ENCODE results near the gene GOLGA2.

Gene GOLGA2

DNA sequence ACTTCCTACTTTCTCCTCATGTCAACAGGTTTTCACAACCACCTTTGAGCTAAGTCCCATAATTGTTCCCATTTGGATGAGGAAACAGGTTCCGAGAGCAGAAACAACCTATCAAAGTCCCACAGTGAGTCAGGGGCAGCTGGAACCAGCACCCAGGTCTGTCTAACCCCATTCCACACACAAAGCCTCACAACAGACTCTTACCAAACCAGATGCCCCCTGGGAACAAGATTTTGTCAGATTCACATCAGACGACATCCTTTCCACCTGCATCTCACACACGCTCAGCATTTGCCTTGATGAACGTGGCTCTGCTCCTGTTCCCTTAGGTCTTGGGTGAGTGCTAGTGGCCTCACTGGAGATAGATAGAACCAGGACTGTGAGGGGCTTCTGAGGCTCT lies 17.3 kb upstream of the GOLGA2 start:
- DNase-seq (ENCODE audit: low spot score), result no peak
- TF ChIP-seq, protein P1, sequence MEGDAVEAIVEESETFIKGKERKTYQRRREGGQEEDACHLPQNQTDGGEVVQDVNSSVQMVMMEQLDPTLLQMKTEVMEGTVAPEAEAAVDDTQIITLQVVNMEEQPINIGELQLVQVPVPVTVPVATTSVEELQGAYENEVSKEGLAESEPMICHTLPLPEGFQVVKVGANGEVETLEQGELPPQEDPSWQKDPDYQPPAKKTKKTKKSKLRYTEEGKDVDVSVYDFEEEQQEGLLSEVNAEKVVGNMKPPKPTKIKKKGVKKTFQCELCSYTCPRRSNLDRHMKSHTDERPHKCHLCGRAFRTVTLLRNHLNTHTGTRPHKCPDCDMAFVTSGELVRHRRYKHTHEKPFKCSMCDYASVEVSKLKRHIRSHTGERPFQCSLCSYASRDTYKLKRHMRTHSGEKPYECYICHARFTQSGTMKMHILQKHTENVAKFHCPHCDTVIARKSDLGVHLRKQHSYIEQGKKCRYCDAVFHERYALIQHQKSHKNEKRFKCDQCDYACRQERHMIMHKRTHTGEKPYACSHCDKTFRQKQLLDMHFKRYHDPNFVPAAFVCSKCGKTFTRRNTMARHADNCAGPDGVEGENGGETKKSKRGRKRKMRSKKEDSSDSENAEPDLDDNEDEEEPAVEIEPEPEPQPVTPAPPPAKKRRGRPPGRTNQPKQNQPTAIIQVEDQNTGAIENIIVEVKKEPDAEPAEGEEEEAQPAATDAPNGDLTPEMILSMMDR (IDR thresholded peaks at IDR 0.05; ENCODE audit: extremely low read depth, missing control alignments), result no peak

DNA sequence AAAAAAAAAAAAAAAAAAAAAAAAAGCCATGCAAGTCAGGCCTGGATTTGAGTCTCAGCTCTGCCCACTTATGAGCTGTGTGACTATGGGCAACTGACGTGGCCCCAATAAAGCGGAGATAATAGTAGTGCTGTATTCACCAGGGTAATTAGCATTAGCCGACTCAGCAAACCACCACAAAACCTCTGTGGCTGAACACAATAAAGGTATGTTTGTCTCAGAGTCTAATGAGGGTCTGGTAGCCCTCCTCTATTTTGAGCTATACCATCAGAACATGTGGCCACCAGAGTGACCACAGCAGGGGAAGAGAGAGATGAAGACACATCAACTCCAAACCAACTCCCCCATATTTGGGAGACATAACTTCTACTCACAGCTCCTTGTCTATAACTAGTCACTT lies 16.2 kb upstream of the GOLGA2 start:
- TF ChIP-seq, protein P1 (IDR thresholded peaks at IDR 0.05; ENCODE audit: extremely low read depth, missing control alignments), result no peak
- no peak for DNase-seq (ENCODE audit: low spot score)

DNA sequence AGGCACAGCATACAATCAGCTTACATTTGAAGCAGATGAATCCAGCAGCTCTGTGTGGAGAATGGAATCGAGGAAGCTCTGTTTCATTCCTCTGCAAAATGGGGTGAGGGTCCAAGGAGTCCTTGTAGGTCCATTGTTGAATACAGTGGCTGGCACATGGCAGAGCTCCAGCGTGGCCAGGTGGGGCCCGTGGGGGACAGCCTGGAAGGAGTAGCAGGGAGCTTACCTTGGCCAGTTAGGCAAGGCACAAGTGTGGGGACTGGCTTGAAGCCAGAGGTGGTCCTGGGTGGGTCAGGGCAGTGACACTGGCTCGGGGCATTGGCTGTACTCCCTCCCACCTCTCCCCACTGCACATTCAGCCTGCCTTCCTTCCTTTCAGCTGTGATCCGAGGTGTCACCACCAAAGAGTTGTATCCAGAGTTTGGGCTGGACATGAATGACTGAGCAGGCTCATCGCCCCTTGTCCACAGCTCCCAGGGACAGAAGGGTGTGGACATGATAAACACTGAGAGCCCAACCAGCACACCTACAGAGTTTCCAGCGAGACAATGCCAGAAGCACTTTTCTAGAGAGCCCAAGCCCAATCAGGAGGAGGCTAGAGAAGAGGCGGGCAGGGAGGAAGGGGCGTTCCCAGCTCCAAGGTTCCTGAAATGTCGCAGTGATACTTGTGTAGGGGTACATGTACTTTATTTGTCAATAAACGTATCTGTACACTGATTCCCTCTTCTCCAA lies 12.6 kb upstream of the GOLGA2 start:
- TF ChIP-seq, protein P1 (IDR thresholded peaks at IDR 0.05; ENCODE audit: extremely low read depth, missing control alignments), result no peak

DNA sequence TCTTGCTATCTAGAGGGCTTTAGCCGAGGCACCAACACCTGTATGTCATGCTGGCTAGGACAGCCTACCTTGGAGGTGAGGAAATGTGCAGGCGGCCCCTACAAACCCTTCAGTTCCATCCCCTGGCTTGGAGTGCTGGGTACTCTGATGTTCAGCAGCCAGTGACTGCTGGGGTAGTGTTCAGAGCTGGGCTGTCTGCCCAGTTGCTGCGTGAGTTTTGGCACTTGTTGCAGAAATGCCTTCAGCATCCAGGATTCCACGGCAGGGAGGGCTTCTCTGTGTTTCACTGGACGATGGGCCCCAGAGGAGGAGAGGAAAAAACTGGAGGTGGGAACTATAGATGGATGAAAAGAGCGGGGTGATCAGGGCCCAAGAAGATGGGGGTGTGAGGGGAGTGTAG lies 10.6 kb upstream of the GOLGA2 start:
- DNase-seq (ENCODE audit: low spot score), result no peak
- TF ChIP-seq, protein P1 (IDR thresholded peaks at IDR 0.05; ENCODE audit: extremely low read depth, missing control alignments), result no peak

More for the DNA sequence above, 12.6 kb upstream of the GOLGA2 start:
- no peak for DNase-seq (ENCODE audit: low spot score)

DNA sequence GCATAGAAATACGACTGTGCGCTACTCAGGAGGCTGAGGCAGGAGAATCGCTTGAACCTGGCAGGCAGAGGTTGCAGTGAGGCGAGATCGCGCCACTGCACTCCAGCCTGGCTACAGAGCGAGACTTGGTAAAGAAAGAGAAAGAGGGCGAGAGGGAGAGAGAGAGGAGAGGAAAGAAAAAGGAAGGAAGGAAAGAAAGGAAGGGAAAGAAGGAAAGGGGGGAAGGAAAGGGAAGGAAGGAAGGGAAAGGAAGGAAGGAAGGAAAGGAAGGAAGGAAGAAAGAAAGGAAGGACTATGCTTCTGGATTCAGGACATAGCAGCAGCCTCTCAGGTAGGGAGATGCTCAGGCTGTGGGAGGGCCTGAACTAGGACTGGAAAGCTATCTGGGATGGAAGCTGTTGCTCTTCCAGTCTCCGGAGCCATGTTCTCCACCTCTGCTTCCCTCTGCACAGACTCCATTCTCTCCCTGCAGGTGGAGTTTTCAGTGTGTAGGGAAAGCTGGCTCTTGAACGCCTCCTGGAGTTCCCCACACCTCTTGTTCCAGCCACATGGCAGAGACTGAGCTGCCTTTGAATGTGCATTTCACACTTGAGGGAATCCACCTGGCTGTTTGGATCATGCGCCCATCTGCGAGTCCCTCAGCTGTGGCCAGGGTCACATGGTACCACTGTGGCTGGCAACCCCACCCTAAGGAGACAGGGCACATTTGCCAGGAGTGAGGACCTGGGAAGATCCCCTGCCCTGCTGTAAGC lies 9.4 kb upstream of the GOLGA2 start:
- DNase-seq (ENCODE audit: low spot score), result no peak
- TF ChIP-seq, protein P1 (IDR thresholded peaks at IDR 0.05; ENCODE audit: extremely low read depth, missing control alignments), result no peak

DNA sequence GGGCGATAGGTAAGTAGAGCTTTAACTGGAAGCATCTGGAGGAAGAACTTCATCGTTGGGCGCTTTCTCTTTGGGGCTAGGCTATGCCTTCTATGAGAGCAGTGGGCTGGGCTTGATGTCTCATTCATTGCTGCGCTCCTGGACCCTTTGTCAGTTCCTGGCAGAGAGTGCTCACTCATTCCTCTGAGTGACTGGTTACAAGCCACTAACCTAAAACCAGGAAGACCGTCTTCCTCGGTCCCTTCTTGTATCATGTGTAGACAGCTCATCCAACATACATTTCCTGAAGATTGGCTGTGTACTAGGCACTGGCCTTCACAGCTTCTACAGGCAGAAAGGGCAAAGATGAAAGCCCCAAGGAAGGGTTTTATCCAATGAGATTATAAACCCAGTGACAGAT lies 6.7 kb upstream of the GOLGA2 start:
- no peak for DNase-seq (ENCODE audit: low spot score)

More for the DNA sequence above, 6.7 kb upstream of the GOLGA2 start:
- TF ChIP-seq, protein P1 (IDR thresholded peaks at IDR 0.05; ENCODE audit: extremely low read depth, missing control alignments), result no peak
